GM20000 (cell line): ENCODE data around the gene C10orf88.

Experiments
- DNase-seq: peaks from one replicate; pipeline ENCODE4 v3.0.0; 2012; ENCODE audit warnings: low spot score
- TF ChIP-seq, protein P1 (sequence below): IDR thresholded peaks from 2 replicates; pipeline ENCODE4 v1.5.1; 2012; ENCODE audit warnings: mild to moderate bottlenecking, control low read depth; ENCODE audit errors: extremely low read depth, missing control alignments

The C10orf88 gene

DNA sequence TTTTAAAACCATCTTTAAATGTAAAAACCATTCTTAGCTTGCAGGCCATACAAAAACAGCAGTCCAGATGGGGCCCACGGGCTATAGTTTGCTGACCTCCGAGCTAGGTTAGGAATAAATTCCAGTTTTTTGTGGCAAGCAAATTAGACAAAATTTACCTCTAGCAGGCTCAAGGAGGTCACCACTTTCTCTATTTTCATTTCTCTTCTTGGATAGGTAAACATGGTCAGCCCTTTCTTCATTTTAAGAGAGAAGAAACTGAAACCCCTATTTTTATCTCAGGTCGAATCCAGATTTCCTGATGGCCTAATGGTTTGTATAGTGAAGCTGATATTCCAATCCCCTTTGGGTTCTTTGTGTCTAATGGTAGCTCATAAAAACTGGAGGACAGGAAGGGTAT, 43.8 kb upstream of the C10orf88 start:
- TF ChIP-seq, protein P1, sequence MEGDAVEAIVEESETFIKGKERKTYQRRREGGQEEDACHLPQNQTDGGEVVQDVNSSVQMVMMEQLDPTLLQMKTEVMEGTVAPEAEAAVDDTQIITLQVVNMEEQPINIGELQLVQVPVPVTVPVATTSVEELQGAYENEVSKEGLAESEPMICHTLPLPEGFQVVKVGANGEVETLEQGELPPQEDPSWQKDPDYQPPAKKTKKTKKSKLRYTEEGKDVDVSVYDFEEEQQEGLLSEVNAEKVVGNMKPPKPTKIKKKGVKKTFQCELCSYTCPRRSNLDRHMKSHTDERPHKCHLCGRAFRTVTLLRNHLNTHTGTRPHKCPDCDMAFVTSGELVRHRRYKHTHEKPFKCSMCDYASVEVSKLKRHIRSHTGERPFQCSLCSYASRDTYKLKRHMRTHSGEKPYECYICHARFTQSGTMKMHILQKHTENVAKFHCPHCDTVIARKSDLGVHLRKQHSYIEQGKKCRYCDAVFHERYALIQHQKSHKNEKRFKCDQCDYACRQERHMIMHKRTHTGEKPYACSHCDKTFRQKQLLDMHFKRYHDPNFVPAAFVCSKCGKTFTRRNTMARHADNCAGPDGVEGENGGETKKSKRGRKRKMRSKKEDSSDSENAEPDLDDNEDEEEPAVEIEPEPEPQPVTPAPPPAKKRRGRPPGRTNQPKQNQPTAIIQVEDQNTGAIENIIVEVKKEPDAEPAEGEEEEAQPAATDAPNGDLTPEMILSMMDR = no peak
- peak; percentile 23 for DNase-seq

GRCh38 chr10:122995936-122996335, 41.9 kb upstream of the C10orf88 start:
- DNase-seq = no peak
- TF ChIP-seq, protein P1 = no peak

DNA sequence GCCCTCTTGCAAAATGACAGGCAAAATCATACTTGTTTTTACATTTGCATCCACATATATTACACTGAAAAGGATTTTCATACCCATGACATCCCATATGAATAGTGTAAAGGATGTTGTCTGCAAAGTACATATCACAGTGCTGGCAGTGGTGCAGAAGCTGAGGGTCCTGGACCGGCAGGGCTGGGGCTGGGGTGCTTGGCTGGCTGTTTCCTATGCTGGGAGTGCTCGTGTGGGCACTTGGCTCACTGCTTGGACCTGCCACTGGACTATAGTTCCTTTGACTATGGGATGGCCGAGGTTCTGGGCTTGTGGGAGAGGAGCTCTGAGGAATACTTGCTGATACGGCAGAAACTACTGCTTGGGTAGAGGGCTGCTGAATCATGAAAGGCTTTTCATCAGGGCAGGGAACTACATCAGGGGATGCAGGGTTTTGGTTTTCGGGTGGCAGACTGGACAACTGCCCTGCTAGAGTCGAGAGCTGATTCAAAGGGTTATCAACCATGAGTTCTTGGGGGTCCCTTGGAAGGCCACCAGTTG, 39.8 kb upstream of the C10orf88 start:
- no peak for DNase-seq
- TF ChIP-seq, protein P1 = no peak

GRCh38 chr10:122992031-122992585, 38.1 kb upstream of the C10orf88 start:
- TF ChIP-seq, protein P1 = no peak
- no peak for DNase-seq

GRCh38 chr10:122990278-122990677, 36.3 kb upstream of the C10orf88 start:
- no peak for DNase-seq
- TF ChIP-seq, protein P1 = no peak

DNA sequence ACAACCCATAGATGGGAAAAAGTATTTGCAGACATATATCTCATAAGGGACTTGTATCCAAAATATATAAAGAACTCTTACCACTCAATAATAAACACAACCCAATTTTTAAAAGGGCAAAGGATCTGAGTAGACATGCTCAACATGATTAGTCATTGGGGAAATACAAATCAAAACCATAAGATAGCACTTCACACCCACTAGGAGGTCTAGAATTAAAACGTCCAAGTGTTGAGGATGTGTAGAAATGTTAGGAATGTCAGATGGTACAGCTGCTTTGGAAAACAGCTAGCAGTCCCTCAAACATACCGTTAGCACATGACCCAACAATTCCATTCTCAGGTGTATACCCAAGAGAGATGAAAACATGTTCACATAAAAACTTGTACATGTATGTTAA, 34.5 kb upstream of the C10orf88 start:
- DNase-seq = no peak
- TF ChIP-seq, protein P1 = no peak

- DNase-seq = no peak
- TF ChIP-seq, protein P1 = no peak
Observed at GRCh38 chr10:122986335-122986734, 32.3 kb upstream of the C10orf88 start.
